ENCODE measurements around the gene TSPO.

The TSPO gene

GRCh38 chr22:43179146-43179910 lies 28.0 kb downstream of the TSPO start:
- no peak for DNase-seq (ENCODE audit: low spot score)

- no peak for DNase-seq (ENCODE audit: low spot score)
Observed at GRCh38 chr22:43179911-43180195, 28.5 kb downstream of the TSPO start.

GRCh38 chr22:43180670-43181069 lies 29.3 kb downstream of the TSPO start:
- DNase-seq (ENCODE audit: low spot score), result no peak

- DNase-seq (ENCODE audit: low spot score), result no peak
Observed at GRCh38 chr22:43181321-43182076, 30.1 kb downstream of the TSPO start.

- DNase-seq (ENCODE audit: low spot score), result no peak
Observed at GRCh38 chr22:43182118-43182517, 30.8 kb downstream of the TSPO start.

GRCh38 chr22:43182726-43183125 lies 31.4 kb downstream of the TSPO start:
- no peak for DNase-seq (ENCODE audit: low spot score)

GRCh38 chr22:43183496-43184277 lies 32.3 kb downstream of the TSPO start:
- no peak for DNase-seq (ENCODE audit: low spot score)

GRCh38 chr22:43185860-43186261 lies 34.5 kb downstream of the TSPO start:
- peak; percentile 21 for DNase-seq (ENCODE audit: low spot score)

- DNase-seq (ENCODE audit: low spot score), result peak; percentile 48
Observed at GRCh38 chr22:43186272-43187170, 35.2 kb downstream of the TSPO start, which contains the start of gene TTLL12. TTLL12 (minus strand) TSS chr22:43187134; CDS start chr22:43187069, 65 bp downstream.

- peak; percentile 94 for DNase-seq (ENCODE audit: low spot score)
Observed at GRCh38 chr22:43187171-43188099, 36.1 kb downstream of the TSPO start.

GRCh38 chr22:43188829-43189545 lies 37.6 kb downstream of the TSPO start:
- DNase-seq (ENCODE audit: low spot score), result no peak

GRCh38 chr22:43191831-43192230 lies 40.5 kb downstream of the TSPO start:
- DNase-seq (ENCODE audit: low spot score), result no peak

GRCh38 chr22:43197271-43197941 lies 46.0 kb downstream of the TSPO start:
- no peak for DNase-seq (ENCODE audit: low spot score)

- DNase-seq (ENCODE audit: low spot score), result no peak
Observed at GRCh38 chr22:43198126-43198525, 46.8 kb downstream of the TSPO start.

GRCh38 chr22:43198936-43199335 lies 47.6 kb downstream of the TSPO start:
- DNase-seq (ENCODE audit: low spot score), result no peak

GRCh38 chr22:43199541-43199940 lies 48.2 kb downstream of the TSPO start:
- no peak for DNase-seq (ENCODE audit: low spot score)

- no peak for DNase-seq (ENCODE audit: low spot score)
Observed at GRCh38 chr22:43200031-43200430, 48.7 kb downstream of the TSPO start.

GRCh38 chr22:43200555-43200954 lies 49.2 kb downstream of the TSPO start:
- no peak for DNase-seq (ENCODE audit: low spot score)

- no peak for DNase-seq (ENCODE audit: low spot score)
Observed at GRCh38 chr22:43201486-43202219, 50.3 kb downstream of the TSPO start.
